ENCODE data around the gene IGSF23. TPM values are rescaled to one million over a fixed set of nuclear protein-coding genes. Genes with fewer than 3 reads are reported as not detected.
"Not testable (repeated sequence)": the region's sequence is repeated elsewhere in the genome, so short reads cannot be mapped to it uniquely, and the experiment has no call there.

Gene IGSF23
- total RNA-seq, 2 donors from 2014 or later: not detected

DNA sequence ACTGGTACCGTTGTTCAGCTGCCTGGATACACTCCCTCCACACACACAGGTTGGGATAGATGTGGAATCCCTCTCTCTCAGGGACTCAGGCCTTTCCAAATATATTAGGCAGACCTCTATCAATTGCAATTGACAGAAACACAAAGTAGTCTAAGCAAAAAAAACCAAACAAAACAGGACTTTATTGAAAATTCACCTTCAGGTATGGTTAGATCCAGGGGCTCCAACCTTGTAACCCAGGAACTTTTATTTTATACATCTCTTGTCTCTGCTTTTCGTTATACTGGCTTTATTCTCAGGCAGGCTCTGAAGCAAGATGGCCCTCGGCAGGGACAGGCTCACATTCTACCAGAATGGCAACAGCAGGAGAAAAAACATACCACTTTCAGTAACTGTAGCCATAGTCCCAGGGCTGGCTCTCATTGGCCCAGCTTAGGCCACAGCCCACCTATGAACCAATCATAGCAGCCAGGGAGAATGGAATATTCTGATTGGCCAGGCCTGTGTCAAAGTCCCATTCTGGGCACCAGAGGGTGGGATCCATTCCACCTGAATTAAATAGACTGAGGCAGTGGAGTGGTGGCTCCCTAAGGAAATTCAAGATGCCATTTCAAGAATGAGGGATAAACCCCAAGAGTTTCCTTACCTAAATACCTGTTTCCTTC, 44.8 kb downstream of the IGSF23 start:
- Mint-ChIP-seq H3K27me3 (ENCODE audit: low read depth) (no peaks in the 10 kb centered on the region), H3K9me3 (no peaks in the 10 kb centered on the region)

DNA sequence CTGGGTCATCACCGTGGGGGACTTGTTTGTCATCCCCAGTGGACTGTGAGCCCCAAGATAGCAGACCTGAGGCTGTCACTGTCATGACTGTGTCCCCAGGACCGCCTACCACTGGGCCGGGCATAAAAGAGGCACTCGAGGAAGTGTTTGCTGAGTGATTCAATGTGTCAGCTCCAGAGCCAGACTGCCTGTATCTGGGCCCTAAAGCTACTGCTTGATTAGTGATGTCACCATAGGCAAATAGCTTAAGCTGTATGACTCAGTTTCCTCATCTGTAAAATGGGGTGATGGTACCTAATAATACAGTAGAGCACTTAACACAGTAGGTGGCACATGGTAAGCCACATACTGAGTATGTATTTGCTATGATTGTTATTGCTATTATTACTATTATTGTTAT, 46.7 kb downstream of the IGSF23 start:
- no peak for DNase-seq
- Mint-ChIP-seq H3K27me3 (ENCODE audit: low read depth) (no peaks in the 10 kb centered on the region), H3K4me3 (no peak overlapping the region), H3K9me3 (no peaks in the 10 kb centered on the region), H3K27ac (no peak overlapping the region), H3K4me1 (ENCODE audit: low read depth) (peaks cover 7% of the 10 kb centered on the region), H3K36me3 (ENCODE audit: insufficient read depth in 2 of 2) (peaks cover 3 to 16% of the 10 kb centered on the region in 2 donors)
- no peak for ATAC-seq (replicated peaks in 1 of 2)

More for the DNA sequence above, 44.8 kb downstream of the IGSF23 start:
- Mint-ChIP-seq H3K27ac (no peak overlapping the region), H3K4me3 (no peak overlapping the region), H3K4me1 (ENCODE audit: low read depth) (peaks cover 15% of the 10 kb centered on the region), H3K36me3 (ENCODE audit: insufficient read depth in 2 of 2) (peaks cover 4 to 18% of the 10 kb centered on the region in 2 donors)
- ATAC-seq (replicated peaks in 1 of 2) (no peak), DNase-seq (no peak)

DNA sequence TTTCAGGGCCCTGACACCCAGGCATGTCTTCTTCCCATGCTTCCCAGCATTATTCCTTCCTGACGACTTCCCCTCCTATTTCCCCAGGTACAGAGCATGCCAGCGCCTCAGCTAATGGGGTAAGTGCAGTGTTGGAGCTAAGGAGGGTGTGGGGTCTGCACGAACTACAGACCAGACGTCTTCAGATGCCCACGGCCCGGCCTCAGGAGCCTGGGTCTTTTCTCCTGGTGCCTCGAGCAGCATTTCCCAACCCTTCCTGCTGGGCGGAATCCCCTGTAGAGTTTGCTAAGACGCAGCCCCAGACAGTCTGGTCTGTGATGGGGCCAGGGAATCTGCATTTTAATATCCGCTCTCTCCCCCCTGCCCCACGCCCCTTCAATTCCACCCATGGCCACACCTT, 47.8 kb downstream of the IGSF23 start:
- H3K4me1 Mint-ChIP-seq (ENCODE audit: low read depth): peaks cover 7% of the 10 kb centered on the region
- ATAC-seq (replicated peaks in 1 of 2) (no peak), DNase-seq (no peak)
- H3K9me3 Mint-ChIP-seq: no peaks in the 10 kb centered on the region
- no peak overlapping the region for H3K4me3 Mint-ChIP-seq
- H3K27me3 Mint-ChIP-seq (ENCODE audit: low read depth): no peaks in the 10 kb centered on the region
- peaks cover 0 to 9% of the 10 kb centered on the region in 2 donors for H3K36me3 Mint-ChIP-seq (ENCODE audit: insufficient read depth in 2 of 2)
- no peak overlapping the region for H3K27ac Mint-ChIP-seq

DNA sequence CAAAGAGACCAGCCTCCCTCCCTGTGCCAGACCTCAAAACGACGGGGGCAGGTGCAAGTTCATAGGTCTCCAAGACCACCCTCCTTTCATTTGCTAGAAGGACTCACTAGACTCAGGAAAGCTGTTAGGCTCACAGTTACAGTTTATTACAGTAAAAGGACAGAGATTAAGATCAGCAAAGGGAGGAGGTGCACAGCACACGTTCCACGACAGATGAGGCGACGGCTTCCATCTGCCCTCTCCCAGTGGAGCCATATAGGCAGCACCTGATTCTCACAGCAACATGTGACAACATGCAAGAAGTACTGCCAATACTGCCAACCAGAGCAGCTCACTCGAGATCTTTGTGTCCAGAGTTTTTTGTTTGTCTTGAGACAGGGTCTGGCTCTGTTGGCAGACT, 48.5 kb downstream of the IGSF23 start:
- Mint-ChIP-seq H3K27me3 (ENCODE audit: low read depth) (no peaks in the 10 kb centered on the region), H3K4me3 (no peak overlapping the region), H3K4me1 (ENCODE audit: low read depth) (peaks cover 6% of the 10 kb centered on the region), H3K36me3 (ENCODE audit: insufficient read depth in 2 of 2) (peaks cover 0 to 6% of the 10 kb centered on the region in 2 donors), H3K9me3 (no peaks in the 10 kb centered on the region), H3K27ac (no peak overlapping the region)
- ATAC-seq (replicated peaks in 1 of 2) (no peak), DNase-seq (no peak)

DNA sequence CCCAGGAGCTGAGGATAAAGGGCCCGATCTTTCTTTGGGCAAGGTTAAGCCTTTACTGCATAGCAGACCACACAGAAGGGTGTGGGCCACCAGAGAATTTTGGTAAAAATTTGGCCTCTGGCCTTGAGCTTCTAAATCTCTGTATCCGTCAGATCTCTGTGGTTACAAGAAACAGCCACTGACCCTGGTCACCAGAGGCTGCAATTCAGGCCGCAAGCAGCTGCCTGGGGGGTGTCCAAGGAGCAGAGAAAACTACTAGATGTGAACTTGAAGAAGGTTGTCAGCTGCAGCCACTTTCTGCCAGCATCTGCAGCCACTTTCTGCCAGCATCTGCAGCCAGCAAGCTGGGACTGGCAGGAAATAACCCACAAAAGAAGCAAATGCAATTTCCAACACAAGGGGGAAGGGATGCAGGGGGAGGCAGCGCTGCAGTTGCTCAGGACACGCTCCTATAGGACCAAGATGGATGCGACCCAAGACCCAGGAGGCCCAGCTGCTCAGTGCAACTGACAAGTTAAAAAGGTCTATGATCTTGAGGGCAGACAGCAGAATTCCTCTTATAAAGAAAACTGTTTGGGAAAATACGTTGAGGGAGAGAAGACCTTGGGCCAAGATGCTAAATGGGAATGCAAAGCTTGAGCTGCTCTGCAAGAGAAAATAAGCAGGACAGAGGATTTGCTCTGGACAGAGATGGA, 49.5 kb downstream of the IGSF23 start:
- Mint-ChIP-seq H3K9me3 (no peaks in the 10 kb centered on the region), H3K27me3 (ENCODE audit: low read depth) (no peaks in the 10 kb centered on the region), H3K27ac (no peak overlapping the region), H3K4me1 (ENCODE audit: low read depth) (no peaks in the 10 kb centered on the region), H3K4me3 (no peak overlapping the region), H3K36me3 (ENCODE audit: insufficient read depth in 2 of 2) (peaks cover 0 to 4% of the 10 kb centered on the region in 2 donors)
- no peak for DNase-seq
- ATAC-seq (replicated peaks in 1 of 2): no peak

DNA sequence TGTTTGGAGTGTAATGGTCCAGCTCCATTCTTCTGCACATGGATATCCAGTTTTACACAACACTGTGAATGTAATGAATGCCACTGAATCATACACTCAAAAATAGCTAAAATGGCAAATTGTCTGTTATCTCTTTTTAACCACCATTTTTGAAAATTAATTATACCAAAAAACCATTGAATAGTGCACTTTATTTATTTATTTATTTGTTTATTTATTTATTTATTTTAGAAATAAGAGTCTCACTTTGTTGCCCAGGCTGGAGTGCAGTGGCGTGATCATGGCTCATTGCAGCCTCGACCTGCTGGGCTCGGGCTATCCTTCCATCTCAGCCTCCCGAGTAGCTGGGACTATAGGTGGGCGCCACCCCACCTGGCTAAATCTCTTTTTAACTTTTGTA, 50.6 kb downstream of the IGSF23 start:
- Mint-ChIP-seq H3K27ac (no peak overlapping the region), H3K9me3 (no peaks in the 10 kb centered on the region), H3K27me3 (ENCODE audit: low read depth) (no peaks in the 10 kb centered on the region), H3K4me3 (no peak overlapping the region), H3K4me1 (ENCODE audit: low read depth) (no peaks in the 10 kb centered on the region), H3K36me3 (ENCODE audit: insufficient read depth in 2 of 2) (peaks cover 0 to 2% of the 10 kb centered on the region in 2 donors)
- ATAC-seq (replicated peaks in 1 of 2) (no peak), DNase-seq (no peak)

DNA sequence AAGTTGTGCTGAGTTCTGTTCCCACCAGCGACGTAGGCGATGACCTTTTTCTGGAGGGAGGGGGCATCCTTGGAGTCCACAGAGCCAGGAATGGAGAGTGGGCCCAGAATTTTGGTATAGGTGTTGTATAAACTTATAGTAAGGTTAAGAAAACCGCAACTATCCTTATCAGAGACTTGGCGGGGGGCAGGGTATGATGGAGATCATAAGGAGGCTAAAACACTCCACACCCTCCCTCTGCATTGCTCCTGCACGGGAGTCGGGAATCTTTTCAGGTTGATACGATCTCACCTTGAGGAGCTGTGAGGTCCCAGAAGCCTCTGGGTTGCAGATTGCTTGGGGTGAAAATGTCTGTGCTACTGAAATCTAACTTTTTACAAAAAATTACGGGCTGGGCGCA, 51.6 kb downstream of the IGSF23 start:
- H3K36me3 Mint-ChIP-seq (ENCODE audit: insufficient read depth in 2 of 2): peaks cover 0 to 2% of the 10 kb centered on the region in 2 donors
- no peaks in the 10 kb centered on the region for H3K27me3 Mint-ChIP-seq (ENCODE audit: low read depth)
- H3K4me3 Mint-ChIP-seq: no peak overlapping the region
- no peak for ATAC-seq (replicated peaks in 1 of 2)
- no peak overlapping the region for H3K27ac Mint-ChIP-seq
- no peaks in the 10 kb centered on the region for H3K4me1 Mint-ChIP-seq (ENCODE audit: low read depth)
- no peaks in the 10 kb centered on the region for H3K9me3 Mint-ChIP-seq
- DNase-seq: no peak

DNA sequence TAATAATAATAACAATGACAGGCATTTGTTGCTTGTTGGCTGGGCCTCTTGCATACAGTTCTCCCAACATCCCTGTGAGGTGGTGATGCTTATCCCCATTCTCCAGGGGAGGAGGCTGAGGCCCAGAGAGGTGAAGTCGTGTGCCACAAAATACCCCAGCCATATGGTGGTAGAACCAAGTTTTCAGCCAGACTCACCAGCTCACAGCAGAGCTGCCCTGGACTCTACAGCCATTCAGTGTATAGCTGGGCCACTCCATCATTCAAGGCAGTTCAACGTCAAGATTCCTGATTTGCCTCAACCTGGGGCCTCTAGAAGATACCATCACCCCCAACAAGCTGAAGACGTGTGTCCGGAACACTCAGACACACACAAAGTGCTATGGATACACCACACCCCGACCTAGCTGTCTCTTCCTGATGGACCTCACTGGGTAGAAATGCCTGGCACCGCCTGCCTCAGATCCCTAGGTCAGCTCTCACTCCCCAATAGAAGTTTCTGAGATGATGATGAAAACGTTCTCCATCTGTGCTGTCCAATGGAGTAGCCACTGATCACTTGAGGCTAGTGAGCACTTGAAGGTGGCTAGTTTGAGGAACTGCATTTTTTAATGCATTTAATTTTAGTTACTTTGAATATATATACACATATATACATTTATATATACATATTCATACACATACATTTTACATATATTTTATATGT, 53.6 kb downstream of the IGSF23 start:
- H3K4me1 Mint-ChIP-seq (ENCODE audit: low read depth): no peaks in the 10 kb centered on the region
- no peaks in the 10 kb centered on the region for H3K27me3 Mint-ChIP-seq (ENCODE audit: low read depth)
- H3K27ac Mint-ChIP-seq: no peak overlapping the region
- no peak overlapping the region for H3K4me3 Mint-ChIP-seq
- no peaks in the 10 kb centered on the region for H3K9me3 Mint-ChIP-seq
- peak; percentile 49 to 61 for ATAC-seq (replicated peaks in 1 of 2)
- DNase-seq: no peak
- peaks cover 0 to 2% of the 10 kb centered on the region in 2 donors for H3K36me3 Mint-ChIP-seq (ENCODE audit: insufficient read depth in 2 of 2)

DNA sequence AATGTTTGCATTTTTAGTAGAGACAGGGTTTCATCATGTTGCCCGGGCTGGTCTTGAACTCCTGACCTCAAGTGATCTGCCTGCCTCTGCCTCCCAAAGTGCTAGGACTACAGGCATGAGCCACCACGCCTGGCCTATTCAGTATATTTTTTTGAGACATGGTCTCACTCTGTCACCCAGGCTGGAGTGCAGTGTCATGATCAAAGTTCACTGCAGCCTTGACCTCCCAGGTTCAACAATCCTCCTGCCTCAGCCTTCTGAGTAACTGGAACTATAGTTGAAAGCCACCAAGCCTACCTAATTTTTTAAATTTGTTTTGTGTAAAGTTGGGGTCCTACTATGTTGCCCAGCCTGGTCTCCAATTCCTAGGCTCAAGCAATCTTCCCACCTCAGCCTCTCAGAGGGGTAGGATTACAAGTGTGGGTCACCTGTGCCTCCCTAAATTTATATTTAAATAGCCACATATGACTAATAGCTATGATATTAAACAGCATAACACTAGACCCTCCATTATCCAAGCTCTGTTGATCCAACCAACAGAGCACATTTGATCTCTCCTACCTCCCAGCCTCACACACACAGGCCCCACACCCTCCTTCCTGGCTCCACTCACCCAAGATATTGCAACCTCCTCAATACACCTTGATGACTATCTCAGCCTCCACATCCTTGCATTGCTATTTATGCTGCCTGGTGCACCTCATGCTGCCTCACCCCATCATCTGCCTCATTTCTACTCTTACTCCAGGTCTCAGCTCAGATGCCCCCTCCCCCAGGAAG, 55.8 kb downstream of the IGSF23 start:
- ATAC-seq (replicated peaks in 1 of 2): peak; percentile 39 to 67
- Mint-ChIP-seq H3K4me3 (no peak overlapping the region), H3K36me3 (ENCODE audit: insufficient read depth in 2 of 2) (no peaks in the 10 kb centered on the region), H3K4me1 (ENCODE audit: low read depth) (no peaks in the 10 kb centered on the region), H3K27ac (no peak overlapping the region), H3K27me3 (ENCODE audit: low read depth) (no peaks in the 10 kb centered on the region), H3K9me3 (no peaks in the 10 kb centered on the region)
- no peak for DNase-seq

DNA sequence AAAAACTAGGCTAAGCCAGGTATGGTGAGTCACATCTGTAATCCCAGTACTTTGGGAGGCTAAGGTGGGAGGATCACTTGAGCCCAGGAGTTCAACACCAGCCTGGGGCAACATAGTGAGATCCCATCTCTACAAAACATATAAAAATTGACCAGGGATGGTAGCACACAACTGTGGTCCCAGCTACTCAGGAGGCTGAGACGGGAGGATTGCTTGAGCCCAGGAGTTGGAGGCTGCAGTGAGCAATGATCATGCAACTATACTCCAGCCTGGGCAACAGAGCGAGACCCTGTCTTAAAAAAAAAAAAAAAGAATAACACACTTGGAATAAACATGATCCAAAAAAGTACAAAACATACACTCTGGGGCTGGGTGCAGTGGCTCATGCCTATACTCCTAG, 56.7 kb downstream of the IGSF23 start:
- not testable (repeated sequence) for DNase-seq; H3K27ac Mint-ChIP-seq; ATAC-seq (replicated peaks in 1 of 2); H3K9me3 Mint-ChIP-seq; H3K4me3 Mint-ChIP-seq; H3K27me3 Mint-ChIP-seq (ENCODE audit: low read depth); H3K4me1 Mint-ChIP-seq (ENCODE audit: low read depth); H3K36me3 Mint-ChIP-seq (ENCODE audit: insufficient read depth in 2 of 2)

DNA sequence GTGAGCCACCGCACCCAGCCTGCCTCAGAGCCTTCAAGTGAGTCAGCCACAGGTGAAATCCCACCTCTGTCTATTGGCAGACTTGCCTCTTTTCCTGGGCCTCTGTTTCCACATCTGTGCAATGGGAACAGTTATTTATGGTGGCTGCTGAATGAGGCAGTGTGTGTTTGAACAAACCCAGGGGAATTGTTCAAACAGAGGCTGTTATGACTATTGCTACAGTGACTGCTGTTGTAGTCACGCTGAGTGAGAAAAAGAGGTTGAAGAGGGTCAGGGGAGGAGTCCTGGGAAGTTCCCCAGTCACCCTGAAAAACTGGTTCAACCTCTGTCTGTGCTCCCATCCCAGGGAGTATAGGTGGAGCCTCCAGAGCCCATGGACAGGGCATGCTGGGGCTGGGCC, 58.0 kb downstream of the IGSF23 start, which contains the start of gene CEACAM19:
Gene CEACAM19, plus strand, starts transcription at position 83 of the 400 bp plus-strand sequence. CDS start 450 bp downstream, outside the sequence.
- ATAC-seq (replicated peaks in 1 of 2) (peak in 1 of 2 donors; percentile 33), DNase-seq (no peak)
- Mint-ChIP-seq H3K4me3 (no peak within 1 kb of the TSS), H3K36me3 (ENCODE audit: insufficient read depth in 2 of 2) (no peaks in the 10 kb centered on the region), H3K27ac (no peak within 1 kb of the TSS), H3K4me1 (ENCODE audit: low read depth) (no peaks in the 10 kb centered on the region), H3K9me3 (no peaks in the 10 kb centered on the region), H3K27me3 (ENCODE audit: low read depth) (no peaks in the 10 kb centered on the region)

DNA sequence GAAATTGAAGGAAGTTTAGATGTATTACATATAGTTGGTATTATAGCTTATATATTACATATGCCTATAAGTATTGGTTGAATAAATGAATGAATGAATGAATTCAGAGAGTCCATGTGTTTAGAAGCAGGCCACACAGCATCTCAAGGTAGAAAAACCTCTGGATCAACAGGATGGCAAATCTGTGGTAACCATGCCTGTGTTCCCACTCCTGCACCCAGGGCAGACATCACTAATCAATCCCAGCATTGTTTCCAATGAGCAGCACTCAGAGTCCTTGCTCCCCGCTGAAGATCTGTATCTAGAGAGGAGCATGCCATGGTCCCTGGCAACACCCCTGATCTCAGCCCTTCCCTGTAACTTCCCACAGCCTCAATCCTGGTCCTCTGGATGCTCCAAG, 58.9 kb downstream of the IGSF23 start:
- no peaks in the 10 kb centered on the region for H3K27me3 Mint-ChIP-seq (ENCODE audit: low read depth)
- no peak for DNase-seq
- H3K4me1 Mint-ChIP-seq (ENCODE audit: low read depth): no peaks in the 10 kb centered on the region
- H3K36me3 Mint-ChIP-seq (ENCODE audit: insufficient read depth in 2 of 2): no peaks in the 10 kb centered on the region
- no peak overlapping the region for H3K27ac Mint-ChIP-seq
- H3K4me3 Mint-ChIP-seq: no peak overlapping the region
- H3K9me3 Mint-ChIP-seq: no peaks in the 10 kb centered on the region
- no peak for ATAC-seq (replicated peaks in 1 of 2)

DNA sequence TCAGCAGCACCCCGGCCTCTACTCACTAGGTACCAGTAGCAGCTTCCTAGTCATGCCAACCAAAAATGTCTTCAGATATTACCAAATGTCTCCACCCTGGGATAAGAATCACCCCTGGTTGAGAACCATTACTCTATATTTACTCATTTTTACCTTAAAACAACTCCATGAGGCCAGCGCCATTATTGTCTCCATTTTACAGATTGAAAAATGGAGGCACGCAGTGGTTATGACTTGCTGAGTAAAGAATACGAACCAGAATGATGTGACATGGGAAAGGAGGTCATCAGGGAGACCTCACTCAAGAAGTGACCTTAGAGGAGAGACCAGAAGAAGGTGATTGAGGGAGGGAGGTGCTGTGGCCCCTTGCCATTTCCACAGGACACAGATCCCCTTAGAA, 60.1 kb downstream of the IGSF23 start:
- no peak for ATAC-seq (replicated peaks in 1 of 2)

More for the DNA sequence above, 60.1 kb downstream of the IGSF23 start:
- H3K4me1 Mint-ChIP-seq (ENCODE audit: low read depth): no peaks in the 10 kb centered on the region
- H3K27me3 Mint-ChIP-seq (ENCODE audit: low read depth): no peaks in the 10 kb centered on the region
- no peak overlapping the region for H3K27ac Mint-ChIP-seq
- no peaks in the 10 kb centered on the region for H3K9me3 Mint-ChIP-seq
- no peaks in the 10 kb centered on the region for H3K36me3 Mint-ChIP-seq (ENCODE audit: insufficient read depth in 2 of 2)
- no peak overlapping the region for H3K4me3 Mint-ChIP-seq
- no peak for DNase-seq
